GM23338 (cell line): Measurements from ENCODE around the gene MPPED1. TPM values are rescaled to one million over a fixed set of nuclear protein-coding genes. Genes with fewer than 3 reads are reported as not detected.

Experiments used
- ATAC-seq: fragments of 200-7000 bp; cut with Tn5 transposase; 3 replicates; pipeline ENCODE4 v1.9.1; 2020
- DNase-seq: peaks from one replicate; pipeline ENCODE4 v3.0.0-alpha.2; 2015; ENCODE audit warnings: low spot score
- H2AFZ ChIP-seq: fragments of 200-600 bp; sonication (generic); 2 replicates; pipeline ENCODE4 v1.8.0; 2016; ENCODE audit warnings: antibody characterized with exemption, mild to moderate bottlenecking, moderate library complexity
- H3F3A ChIP-seq: fragments of 200-600 bp; sonication (generic); replicated peaks from 2 replicates; pipeline ENCODE4 v1.8.0; 2017; ENCODE audit warnings: antibody characterized with exemption, mixed run types, low read depth
- H3K27ac ChIP-seq: fragments of 200-600 bp; sonication (generic); 2 replicates; pipeline ENCODE4 v1.6.1; 2016; ENCODE audit warnings: low read depth
- H3K27me3 ChIP-seq: fragments of 200-600 bp; sonication (generic); 2 replicates; pipeline ENCODE4 v1.8.0; 2016; ENCODE audit warnings: mild to moderate bottlenecking, mixed run types, moderate library complexity; ENCODE audit not compliant: insufficient read depth
- H3K36me3 ChIP-seq: fragments of 200-600 bp; sonication (generic); 2 replicates; pipeline ENCODE4 v1.8.0; 2016; ENCODE audit warnings: mild to moderate bottlenecking; ENCODE audit not compliant: insufficient read depth
- H3K4me1 ChIP-seq: fragments of 200-600 bp; sonication (generic); 2 replicates; pipeline ENCODE4 v1.8.0; 2016; ENCODE audit warnings: mild to moderate bottlenecking, moderate library complexity; ENCODE audit not compliant: insufficient read depth
- H3K4me2 ChIP-seq: fragments of 200-600 bp; sonication (generic); 2 replicates; pipeline ENCODE4 v1.7.1; 2017; ENCODE audit warnings: mixed run types
- H3K4me3 ChIP-seq: fragments of 200-600 bp; sonication (generic); 2 replicates; pipeline ENCODE4 v1.6.1; 2016; ENCODE audit warnings: mixed run types
- H3K79me2 ChIP-seq: fragments of 200-600 bp; sonication (generic); replicated peaks from 2 replicates; pipeline ENCODE4 v1.8.0; 2017; ENCODE audit warnings: mild to moderate bottlenecking; ENCODE audit not compliant: insufficient read depth
- H3K9me2 ChIP-seq: fragments of 200-600 bp; sonication (generic); 2 replicates; pipeline ENCODE4 v1.8.0; 2017; ENCODE audit not compliant: insufficient read depth
- H4K20me1 ChIP-seq: fragments of 200-600 bp; sonication (generic); replicated peaks from 2 replicates; pipeline ENCODE4 v1.8.0; 2017; ENCODE audit warnings: mild to moderate bottlenecking; ENCODE audit not compliant: insufficient read depth
- H3K27ac Mint-ChIP-seq: 2 replicates; pipeline ENCODE4 v1.8.0; 2020; ENCODE audit warnings: inconsistent platforms, mild to moderate bottlenecking, moderate library complexity, mixed read lengths
- H3K27me3 Mint-ChIP-seq: 3 replicates; pipeline ENCODE4 v1.8.0; 2022; ENCODE audit warnings: low read depth, mild to moderate bottlenecking, moderate library complexity, mixed read lengths, inconsistent platforms; ENCODE audit not compliant: insufficient read depth, poor library complexity
- H3K36me3 Mint-ChIP-seq: 3 replicates; pipeline ENCODE4 v1.8.0; 2021; ENCODE audit warnings: low read depth, mild to moderate bottlenecking, inconsistent platforms, moderate library complexity, mixed read lengths
- H3K4me1 Mint-ChIP-seq: 3 replicates; pipeline ENCODE4 v1.8.0; 2020; ENCODE audit warnings: mild to moderate bottlenecking, inconsistent platforms, mixed read lengths
- H3K4me3 Mint-ChIP-seq: 3 replicates; pipeline ENCODE4 v1.8.0; 2021; ENCODE audit warnings: moderate library complexity, mild to moderate bottlenecking, inconsistent platforms, mixed read lengths
- H3K9me3 Mint-ChIP-seq: 3 replicates; pipeline ENCODE4 v1.8.0; 2020; ENCODE audit warnings: moderate library complexity, mild to moderate bottlenecking, inconsistent platforms, mixed read lengths
- CREB1 ChIP-seq: fragments of 250-450 bp; sonication (Bioruptor Pico); IDR thresholded peaks from 2 replicates; pipeline ENCODE4 v1.5.0; 2020; ENCODE audit warnings: low read depth, mild to moderate bottlenecking, moderate library complexity
- EZH2 ChIP-seq: fragments of 200-600 bp; sonication (generic); IDR thresholded peaks from one replicate; pipeline ENCODE4 v1.8.0; 2017; ENCODE audit warnings: antibody characterized with exemption, mild to moderate bottlenecking, low read depth; ENCODE audit not compliant: unreplicated experiment
- EZH2phosphoT487 ChIP-seq: fragments of 200-600 bp; sonication (generic); IDR thresholded peaks from one replicate; pipeline ENCODE4 v1.8.1; 2018; ENCODE audit warnings: antibody characterized with exemption; ENCODE audit not compliant: unreplicated experiment
- JUNB ChIP-seq: IDR thresholded peaks from one replicate; pipeline ENCODE4 v1.6.1; 2016; ENCODE audit warnings: antibody characterized with exemption; ENCODE audit not compliant: unreplicated experiment
- POLR2AphosphoS5 ChIP-seq: IDR thresholded peaks from 2 replicates; pipeline ENCODE4 v1.6.1; 2016; ENCODE audit warnings: antibody characterized with exemption, low read depth
- STAT1 ChIP-seq: IDR thresholded peaks from one replicate; pipeline ENCODE4 v1.6.1; 2016; ENCODE audit warnings: antibody characterized with exemption; ENCODE audit not compliant: unreplicated experiment
- ZNF114 ChIP-seq: fragments of 250-450 bp; sonication (Bioruptor Pico); IDR thresholded peaks from 2 replicates; pipeline ENCODE4 v1.5.0; 2020; ENCODE audit warnings: mild to moderate bottlenecking, moderate library complexity
- polyA plus RNA-seq: library from polyadenylated mRNA; unstranded; fragments of >200 nt; fragmentation: Nextera tagmentation; extraction: Ambion mirVana; gene quantifications from 2 replicates; pipeline ENCODE4 v1.2.1, GENCODE V29; 2016
- total RNA-seq: library from RNA; depleted of rRNA; stranded (reverse); fragments of >200 nt; shearing (Covaris generic); gene quantifications from 2 replicates; pipeline ENCODE4 v1.2.3, GENCODE V29; 2014
- TF ChIP-seq, protein P1 (sequence below): fragments of 250-450 bp; sonication (Bioruptor Pico); IDR thresholded peaks from 2 replicates; pipeline ENCODE4 v1.5.0; 2020; ENCODE audit warnings: mild to moderate bottlenecking, moderate library complexity
- TF ChIP-seq, protein P2 (sequence below): IDR thresholded peaks from 2 replicates; pipeline ENCODE4 v1.6.1; 2016; ENCODE audit warnings: antibody characterized with exemption
- TF ChIP-seq, protein P3 (sequence below): IDR thresholded peaks from one replicate; pipeline ENCODE4 v1.6.1; 2018; ENCODE audit warnings: antibody characterized with exemption; ENCODE audit not compliant: unreplicated experiment

Gene MPPED1
- total and polyA plus RNA-seq, 2 experiments from 2014 or later, result 0.56 TPM; not detected in 1

DNA sequence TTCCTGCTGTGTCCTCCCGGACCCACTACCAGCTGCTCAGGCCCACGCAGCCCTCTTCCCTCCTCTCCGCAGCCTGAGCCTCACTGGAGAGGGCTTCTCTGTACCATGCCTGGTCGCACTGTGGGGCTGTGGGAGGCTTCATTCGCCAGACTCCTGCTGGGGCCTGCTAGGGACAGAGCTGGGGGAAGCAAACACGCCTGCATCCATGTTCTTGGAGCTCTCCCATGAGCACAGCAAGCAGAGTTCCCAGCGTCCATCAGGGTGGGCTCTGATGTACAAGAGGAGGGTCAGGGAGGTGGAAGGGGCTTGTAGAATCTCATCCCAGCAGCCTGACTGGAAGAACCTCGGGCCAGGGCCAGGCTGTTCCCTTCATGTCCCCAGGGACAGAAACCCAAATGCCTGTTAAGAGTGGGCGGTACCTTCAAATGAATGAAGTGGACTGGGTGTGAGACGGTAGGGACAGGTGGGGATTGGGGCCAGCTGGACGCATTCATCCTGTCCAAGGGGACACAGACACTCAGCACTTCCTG lies 59.9 kb downstream of the MPPED1 start:
- Histone ChIP-seq H3K9me2 (no peaks in the 10 kb centered on the region), H4K20me1 (no peaks in the 10 kb centered on the region), H3K36me3 (no peaks in the 10 kb centered on the region), H3K79me2 (no peaks in the 10 kb centered on the region), H3K27ac (no peak overlapping the region), H2AFZ (no peak overlapping the region), H3K4me2 (no peak overlapping the region), H3K4me3 (no peak overlapping the region), H3F3A (no peaks in the 10 kb centered on the region), H3K4me1 (no peaks in the 10 kb centered on the region), H3K27me3 (no peaks in the 10 kb centered on the region)
- ATAC-seq (no peak), DNase-seq (no peak)
- H3K27me3 Mint-ChIP-seq, result peaks cover 5% of the 10 kb centered on the region
- no peak overlapping the region for H3K4me3 Mint-ChIP-seq
- H3K9me3 Mint-ChIP-seq, result no peaks in the 10 kb centered on the region
- no peak overlapping the region for H3K27ac Mint-ChIP-seq
- no peaks in the 10 kb centered on the region for H3K4me1 Mint-ChIP-seq
- no peaks in the 10 kb centered on the region for H3K36me3 Mint-ChIP-seq
- TF ChIP-seq ZNF114 (no peak), POLR2AphosphoS5 (no peak), CREB1 (no peak), EZH2 (no peak), STAT1 (no peak), EZH2phosphoT487 (no peak), JUNB (no peak)
- TF ChIP-seq, protein P1, sequence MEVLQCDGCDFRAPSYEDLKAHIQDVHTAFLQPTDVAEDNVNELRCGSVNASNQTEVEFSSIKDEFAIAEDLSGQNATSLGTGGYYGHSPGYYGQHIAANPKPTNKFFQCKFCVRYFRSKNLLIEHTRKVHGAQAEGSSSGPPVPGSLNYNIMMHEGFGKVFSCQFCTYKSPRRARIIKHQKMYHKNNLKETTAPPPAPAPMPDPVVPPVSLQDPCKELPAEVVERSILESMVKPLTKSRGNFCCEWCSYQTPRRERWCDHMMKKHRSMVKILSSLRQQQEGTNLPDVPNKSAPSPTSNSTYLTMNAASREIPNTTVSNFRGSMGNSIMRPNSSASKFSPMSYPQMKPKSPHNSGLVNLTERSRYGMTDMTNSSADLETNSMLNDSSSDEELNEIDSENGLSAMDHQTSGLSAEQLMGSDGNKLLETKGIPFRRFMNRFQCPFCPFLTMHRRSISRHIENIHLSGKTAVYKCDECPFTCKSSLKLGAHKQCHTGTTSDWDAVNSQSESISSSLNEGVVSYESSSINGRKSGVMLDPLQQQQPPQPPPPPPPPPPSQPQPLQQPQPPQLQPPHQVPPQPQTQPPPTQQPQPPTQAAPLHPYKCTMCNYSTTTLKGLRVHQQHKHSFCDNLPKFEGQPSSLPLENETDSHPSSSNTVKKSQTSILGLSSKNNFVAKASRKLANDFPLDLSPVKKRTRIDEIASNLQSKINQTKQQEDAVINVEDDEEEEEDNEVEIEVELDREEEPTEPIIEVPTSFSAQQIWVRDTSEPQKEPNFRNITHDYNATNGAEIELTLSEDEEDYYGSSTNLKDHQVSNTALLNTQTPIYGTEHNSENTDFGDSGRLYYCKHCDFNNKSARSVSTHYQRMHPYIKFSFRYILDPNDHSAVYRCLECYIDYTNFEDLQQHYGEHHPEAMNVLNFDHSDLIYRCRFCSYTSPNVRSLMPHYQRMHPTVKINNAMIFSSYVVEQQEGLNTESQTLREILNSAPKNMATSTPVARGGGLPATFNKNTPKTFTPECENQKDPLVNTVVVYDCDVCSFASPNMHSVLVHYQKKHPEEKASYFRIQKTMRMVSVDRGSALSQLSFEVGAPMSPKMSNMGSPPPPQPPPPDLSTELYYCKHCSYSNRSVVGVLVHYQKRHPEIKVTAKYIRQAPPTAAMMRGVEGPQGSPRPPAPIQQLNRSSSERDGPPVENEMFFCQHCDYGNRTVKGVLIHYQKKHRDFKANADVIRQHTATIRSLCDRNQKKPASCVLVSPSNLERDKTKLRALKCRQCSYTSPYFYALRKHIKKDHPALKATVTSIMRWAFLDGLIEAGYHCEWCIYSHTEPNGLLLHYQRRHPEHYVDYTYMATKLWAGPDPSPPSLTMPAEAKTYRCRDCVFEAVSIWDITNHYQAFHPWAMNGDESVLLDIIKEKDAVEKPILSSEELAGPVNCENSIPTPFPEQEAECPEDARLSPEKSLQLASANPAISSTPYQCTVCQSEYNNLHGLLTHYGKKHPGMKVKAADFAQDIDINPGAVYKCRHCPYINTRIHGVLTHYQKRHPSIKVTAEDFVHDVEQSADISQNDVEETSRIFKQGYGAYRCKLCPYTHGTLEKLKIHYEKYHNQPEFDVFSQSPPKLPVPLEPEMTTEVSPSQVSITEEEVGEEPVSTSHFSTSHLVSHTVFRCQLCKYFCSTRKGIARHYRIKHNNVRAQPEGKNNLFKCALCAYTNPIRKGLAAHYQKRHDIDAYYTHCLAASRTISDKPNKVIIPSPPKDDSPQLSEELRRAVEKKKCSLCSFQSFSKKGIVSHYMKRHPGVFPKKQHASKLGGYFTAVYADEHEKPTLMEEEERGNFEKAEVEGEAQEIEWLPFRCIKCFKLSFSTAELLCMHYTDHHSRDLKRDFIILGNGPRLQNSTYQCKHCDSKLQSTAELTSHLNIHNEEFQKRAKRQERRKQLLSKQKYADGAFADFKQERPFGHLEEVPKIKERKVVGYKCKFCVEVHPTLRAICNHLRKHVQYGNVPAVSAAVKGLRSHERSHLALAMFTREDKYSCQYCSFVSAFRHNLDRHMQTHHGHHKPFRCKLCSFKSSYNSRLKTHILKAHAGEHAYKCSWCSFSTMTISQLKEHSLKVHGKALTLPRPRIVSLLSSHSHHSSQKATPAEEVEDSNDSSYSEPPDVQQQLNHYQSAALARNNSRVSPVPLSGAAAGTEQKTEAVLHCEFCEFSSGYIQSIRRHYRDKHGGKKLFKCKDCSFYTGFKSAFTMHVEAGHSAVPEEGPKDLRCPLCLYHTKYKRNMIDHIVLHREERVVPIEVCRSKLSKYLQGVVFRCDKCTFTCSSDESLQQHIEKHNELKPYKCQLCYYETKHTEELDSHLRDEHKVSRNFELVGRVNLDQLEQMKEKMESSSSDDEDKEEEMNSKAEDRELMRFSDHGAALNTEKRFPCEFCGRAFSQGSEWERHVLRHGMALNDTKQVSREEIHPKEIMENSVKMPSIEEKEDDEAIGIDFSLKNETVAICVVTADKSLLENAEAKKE (CRISPR knock-in tag), result no peak
- TF ChIP-seq, protein P2, sequence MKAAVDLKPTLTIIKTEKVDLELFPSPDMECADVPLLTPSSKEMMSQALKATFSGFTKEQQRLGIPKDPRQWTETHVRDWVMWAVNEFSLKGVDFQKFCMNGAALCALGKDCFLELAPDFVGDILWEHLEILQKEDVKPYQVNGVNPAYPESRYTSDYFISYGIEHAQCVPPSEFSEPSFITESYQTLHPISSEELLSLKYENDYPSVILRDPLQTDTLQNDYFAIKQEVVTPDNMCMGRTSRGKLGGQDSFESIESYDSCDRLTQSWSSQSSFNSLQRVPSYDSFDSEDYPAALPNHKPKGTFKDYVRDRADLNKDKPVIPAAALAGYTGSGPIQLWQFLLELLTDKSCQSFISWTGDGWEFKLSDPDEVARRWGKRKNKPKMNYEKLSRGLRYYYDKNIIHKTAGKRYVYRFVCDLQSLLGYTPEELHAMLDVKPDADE, result no peak
- TF ChIP-seq, protein P3, sequence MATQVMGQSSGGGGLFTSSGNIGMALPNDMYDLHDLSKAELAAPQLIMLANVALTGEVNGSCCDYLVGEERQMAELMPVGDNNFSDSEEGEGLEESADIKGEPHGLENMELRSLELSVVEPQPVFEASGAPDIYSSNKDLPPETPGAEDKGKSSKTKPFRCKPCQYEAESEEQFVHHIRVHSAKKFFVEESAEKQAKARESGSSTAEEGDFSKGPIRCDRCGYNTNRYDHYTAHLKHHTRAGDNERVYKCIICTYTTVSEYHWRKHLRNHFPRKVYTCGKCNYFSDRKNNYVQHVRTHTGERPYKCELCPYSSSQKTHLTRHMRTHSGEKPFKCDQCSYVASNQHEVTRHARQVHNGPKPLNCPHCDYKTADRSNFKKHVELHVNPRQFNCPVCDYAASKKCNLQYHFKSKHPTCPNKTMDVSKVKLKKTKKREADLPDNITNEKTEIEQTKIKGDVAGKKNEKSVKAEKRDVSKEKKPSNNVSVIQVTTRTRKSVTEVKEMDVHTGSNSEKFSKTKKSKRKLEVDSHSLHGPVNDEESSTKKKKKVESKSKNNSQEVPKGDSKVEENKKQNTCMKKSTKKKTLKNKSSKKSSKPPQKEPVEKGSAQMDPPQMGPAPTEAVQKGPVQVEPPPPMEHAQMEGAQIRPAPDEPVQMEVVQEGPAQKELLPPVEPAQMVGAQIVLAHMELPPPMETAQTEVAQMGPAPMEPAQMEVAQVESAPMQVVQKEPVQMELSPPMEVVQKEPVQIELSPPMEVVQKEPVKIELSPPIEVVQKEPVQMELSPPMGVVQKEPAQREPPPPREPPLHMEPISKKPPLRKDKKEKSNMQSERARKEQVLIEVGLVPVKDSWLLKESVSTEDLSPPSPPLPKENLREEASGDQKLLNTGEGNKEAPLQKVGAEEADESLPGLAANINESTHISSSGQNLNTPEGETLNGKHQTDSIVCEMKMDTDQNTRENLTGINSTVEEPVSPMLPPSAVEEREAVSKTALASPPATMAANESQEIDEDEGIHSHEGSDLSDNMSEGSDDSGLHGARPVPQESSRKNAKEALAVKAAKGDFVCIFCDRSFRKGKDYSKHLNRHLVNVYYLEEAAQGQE, result no peak
